ENCODE data around the gene PAIP2B.

DNA sequence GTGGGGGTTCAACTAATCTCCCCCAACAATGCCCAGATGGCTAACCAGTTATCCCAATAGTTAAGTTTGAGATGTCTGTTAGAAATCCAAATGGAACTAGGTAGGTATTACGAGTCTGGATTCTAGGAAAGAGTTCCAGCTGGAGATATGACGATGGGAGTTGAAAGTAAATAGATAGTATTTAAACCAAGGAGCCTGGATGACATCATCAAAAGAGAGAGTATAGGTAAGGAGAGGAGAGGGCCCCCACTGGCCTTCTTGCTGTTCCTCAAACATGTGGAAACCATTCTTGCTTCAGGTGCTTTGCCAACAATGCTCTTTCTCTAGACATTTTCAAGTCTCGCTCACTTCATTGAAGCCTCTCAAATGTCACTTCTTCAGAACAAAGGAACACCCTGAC lies 26.0 kb upstream of the PAIP2B start:
- TF ChIP-seq, protein P1, sequence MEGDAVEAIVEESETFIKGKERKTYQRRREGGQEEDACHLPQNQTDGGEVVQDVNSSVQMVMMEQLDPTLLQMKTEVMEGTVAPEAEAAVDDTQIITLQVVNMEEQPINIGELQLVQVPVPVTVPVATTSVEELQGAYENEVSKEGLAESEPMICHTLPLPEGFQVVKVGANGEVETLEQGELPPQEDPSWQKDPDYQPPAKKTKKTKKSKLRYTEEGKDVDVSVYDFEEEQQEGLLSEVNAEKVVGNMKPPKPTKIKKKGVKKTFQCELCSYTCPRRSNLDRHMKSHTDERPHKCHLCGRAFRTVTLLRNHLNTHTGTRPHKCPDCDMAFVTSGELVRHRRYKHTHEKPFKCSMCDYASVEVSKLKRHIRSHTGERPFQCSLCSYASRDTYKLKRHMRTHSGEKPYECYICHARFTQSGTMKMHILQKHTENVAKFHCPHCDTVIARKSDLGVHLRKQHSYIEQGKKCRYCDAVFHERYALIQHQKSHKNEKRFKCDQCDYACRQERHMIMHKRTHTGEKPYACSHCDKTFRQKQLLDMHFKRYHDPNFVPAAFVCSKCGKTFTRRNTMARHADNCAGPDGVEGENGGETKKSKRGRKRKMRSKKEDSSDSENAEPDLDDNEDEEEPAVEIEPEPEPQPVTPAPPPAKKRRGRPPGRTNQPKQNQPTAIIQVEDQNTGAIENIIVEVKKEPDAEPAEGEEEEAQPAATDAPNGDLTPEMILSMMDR (IDR thresholded peaks at IDR 0.05), result no peak
- no peak for TF ChIP-seq POLR2A (IDR thresholded peaks at IDR 0.05)
